Type B pancreatic cell (in vitro differentiated cells): ENCODE measurements around the gene CA5A. TPM values are rescaled to one million over a fixed set of nuclear protein-coding genes. Genes with fewer than 3 reads are reported as not detected.
"Not testable (repeated sequence)": the region's sequence is repeated elsewhere in the genome, so short reads cannot be mapped to it uniquely, and the experiment has no call there.

Experiments
- DNase-seq: peaks from one replicate; pipeline ENCODE4 v3.0.0; 2021; ENCODE audit warnings: mixed read lengths; ENCODE audit not compliant: unreplicated experiment; ENCODE audit errors: extremely low spot score
- H3K27ac Mint-ChIP-seq: 2 replicates; pipeline ENCODE4 v1.8.0; 2021; ENCODE audit warnings: mild to moderate bottlenecking, mixed read lengths
- H3K27me3 Mint-ChIP-seq: 2 replicates; pipeline ENCODE4 v1.8.0; 2021; ENCODE audit warnings: mixed read lengths
- H3K36me3 Mint-ChIP-seq: 2 replicates; pipeline ENCODE4 v1.8.0; 2021; ENCODE audit warnings: mixed read lengths
- H3K4me1 Mint-ChIP-seq: one replicate; pipeline ENCODE4 v1.8.0; 2021; ENCODE audit warnings: mixed read lengths; ENCODE audit not compliant: unreplicated experiment
- H3K4me3 Mint-ChIP-seq: 2 replicates; pipeline ENCODE4 v1.8.0; 2021; ENCODE audit warnings: mild to moderate bottlenecking, mixed read lengths
- H3K9me3 Mint-ChIP-seq: 2 replicates; pipeline ENCODE4 v1.8.0; 2021; ENCODE audit warnings: mixed read lengths
- total RNA-seq: library from RNA; stranded (reverse); gene quantifications from 2 replicates; pipeline ENCODE4 v1.2.1, GENCODE V29; 2021; ENCODE audit warnings: low replicate concordance
- TF ChIP-seq, protein P1 (sequence below): fragments of 200-600 bp; sonication (generic); conservative IDR thresholded peaks from 2 replicates; pipeline ENCODE4 v1.5.0; 2021; ENCODE audit warnings: antibody characterized with exemption, mild to moderate bottlenecking

The CA5A gene
- total RNA-seq, 1 donor from 2014 or later = 0.70 TPM

DNA sequence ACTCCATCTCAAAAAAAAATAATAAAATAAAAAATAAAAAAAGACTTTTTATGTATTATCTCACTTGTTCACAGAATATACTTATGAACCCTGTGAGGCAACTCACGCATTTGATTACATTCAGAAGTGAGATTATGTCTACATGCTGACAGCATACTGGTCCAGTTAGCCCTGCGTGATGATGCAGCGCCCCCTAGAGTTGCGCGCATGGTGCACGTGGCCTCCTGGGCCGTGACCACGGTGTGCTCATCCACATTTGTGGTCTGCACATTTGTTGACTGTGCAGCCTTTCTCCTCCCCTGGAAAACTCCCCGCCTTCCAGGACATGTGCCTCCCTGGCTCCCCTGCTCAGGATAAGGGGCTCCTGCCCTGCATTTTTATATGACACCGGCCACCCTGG, 46.6 kb downstream of the CA5A start:
- H3K36me3 Mint-ChIP-seq = not testable (repeated sequence)

DNA sequence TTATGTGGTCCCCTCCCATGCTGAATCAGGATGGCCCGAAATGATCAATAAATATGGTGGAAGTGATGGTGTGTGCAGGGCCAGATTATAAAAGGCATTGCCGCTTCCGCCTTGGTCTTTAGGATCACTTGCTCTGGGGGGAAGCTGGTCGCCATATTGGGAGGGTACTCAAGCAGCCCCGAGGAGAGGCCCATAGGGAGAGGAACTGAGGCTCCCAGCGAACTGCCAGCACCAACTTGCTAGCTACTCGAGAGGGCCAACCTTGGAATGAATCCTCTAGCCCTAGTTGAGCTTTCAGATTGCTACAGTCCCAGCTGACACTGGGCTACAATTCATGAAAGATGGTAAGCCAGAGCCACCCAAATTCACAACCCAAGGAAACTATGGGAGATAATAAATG, 48.0 kb downstream of the CA5A start:
- not testable (repeated sequence) for H3K36me3 Mint-ChIP-seq, H3K9me3 Mint-ChIP-seq, H3K27ac Mint-ChIP-seq, H3K4me1 Mint-ChIP-seq, DNase-seq, H3K4me3 Mint-ChIP-seq, H3K27me3 Mint-ChIP-seq

More for the DNA sequence above, 46.6 kb downstream of the CA5A start:
- DNase-seq, H3K4me3 Mint-ChIP-seq, H3K9me3 Mint-ChIP-seq, H3K4me1 Mint-ChIP-seq, H3K27me3 Mint-ChIP-seq, H3K27ac Mint-ChIP-seq: not testable (repeated sequence)
- TF ChIP-seq, protein P1, sequence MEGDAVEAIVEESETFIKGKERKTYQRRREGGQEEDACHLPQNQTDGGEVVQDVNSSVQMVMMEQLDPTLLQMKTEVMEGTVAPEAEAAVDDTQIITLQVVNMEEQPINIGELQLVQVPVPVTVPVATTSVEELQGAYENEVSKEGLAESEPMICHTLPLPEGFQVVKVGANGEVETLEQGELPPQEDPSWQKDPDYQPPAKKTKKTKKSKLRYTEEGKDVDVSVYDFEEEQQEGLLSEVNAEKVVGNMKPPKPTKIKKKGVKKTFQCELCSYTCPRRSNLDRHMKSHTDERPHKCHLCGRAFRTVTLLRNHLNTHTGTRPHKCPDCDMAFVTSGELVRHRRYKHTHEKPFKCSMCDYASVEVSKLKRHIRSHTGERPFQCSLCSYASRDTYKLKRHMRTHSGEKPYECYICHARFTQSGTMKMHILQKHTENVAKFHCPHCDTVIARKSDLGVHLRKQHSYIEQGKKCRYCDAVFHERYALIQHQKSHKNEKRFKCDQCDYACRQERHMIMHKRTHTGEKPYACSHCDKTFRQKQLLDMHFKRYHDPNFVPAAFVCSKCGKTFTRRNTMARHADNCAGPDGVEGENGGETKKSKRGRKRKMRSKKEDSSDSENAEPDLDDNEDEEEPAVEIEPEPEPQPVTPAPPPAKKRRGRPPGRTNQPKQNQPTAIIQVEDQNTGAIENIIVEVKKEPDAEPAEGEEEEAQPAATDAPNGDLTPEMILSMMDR = peak; percentile 36

DNA sequence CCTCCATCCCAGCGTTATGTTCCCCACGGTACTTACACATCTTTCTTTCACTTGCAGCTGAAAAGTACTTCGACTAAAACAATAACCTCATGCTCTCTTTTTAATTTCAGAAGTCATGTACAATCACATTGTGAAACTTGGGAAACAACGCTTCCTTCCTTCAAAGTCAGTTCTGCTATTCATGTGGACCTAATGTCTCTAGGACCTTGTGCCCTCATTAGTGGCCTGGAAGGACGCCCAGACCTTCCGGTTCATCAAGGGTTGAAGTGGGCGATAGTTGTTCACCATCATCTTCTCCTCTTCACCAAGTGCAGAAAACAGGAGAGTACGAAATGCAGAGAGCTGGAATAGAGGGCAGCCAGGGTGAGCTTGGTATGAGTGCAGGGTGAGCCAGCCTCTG, 48.4 kb downstream of the CA5A start:
- H3K36me3 Mint-ChIP-seq, H3K9me3 Mint-ChIP-seq, H3K27ac Mint-ChIP-seq, H3K4me3 Mint-ChIP-seq, H3K27me3 Mint-ChIP-seq, H3K4me1 Mint-ChIP-seq, DNase-seq: not testable (repeated sequence)

DNA sequence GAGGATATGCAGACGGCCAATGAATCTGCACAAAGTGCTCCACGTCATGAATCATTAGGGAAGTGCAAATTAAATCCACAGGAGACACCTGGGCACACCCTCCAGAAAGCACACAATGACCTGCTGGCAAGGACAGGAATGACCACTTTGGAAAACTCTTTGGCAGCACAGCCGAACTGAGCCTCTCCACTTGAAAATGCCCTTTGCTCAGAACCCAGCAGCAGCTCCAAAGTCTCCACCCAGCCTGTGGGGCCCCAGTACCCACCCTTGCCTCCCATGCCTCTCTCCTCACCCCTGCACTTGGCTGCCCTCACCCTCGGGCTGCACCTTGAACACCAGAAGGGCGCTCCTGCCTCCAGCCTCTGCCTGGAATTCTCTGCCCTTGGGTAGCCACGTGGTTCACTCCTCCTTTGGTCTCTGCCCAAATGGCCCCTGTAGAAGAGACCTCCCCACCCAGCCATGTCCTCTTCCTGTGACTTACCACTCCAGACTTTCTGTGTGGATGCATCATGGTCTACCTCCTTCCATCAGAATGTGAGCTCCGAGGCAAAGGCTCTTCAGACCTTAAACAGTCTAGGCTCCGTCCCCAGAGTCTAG, 50.9 kb downstream of the CA5A start:
- peaks cover 13% of the 10 kb centered on the region for H3K27me3 Mint-ChIP-seq
- H3K4me1 Mint-ChIP-seq, H3K36me3 Mint-ChIP-seq, H3K4me3 Mint-ChIP-seq, DNase-seq, H3K9me3 Mint-ChIP-seq, H3K27ac Mint-ChIP-seq: not testable (repeated sequence)

DNA sequence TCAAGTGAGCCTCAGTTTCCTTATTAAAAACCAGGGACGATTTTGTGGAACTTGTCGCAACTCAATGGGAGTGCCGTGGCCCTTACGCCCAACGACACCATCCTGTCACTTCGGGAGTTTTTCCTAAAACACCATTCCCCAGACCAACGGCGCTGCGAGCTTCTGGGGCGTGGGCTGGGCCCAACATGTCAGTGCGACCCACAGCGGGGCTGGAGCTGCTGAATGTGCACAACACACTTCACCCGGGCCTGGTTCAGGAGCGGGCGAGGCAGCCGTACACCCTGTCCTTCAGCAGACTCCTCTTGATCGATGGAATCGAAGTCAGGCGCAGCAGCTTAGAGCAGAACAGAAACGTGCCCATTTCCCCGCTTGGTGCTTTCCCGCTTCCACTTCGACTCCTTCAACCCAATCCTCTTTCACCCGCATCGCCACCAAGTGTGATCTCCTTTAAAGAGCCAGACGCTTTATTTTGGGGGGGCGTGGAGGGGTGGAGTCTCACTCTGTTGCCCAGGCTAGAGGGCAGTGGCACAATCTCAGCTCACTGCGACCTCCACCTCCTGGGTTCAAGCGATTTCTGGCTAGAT, 53.8 kb downstream of the CA5A start:
- peaks cover 8% of the 10 kb centered on the region for H3K4me1 Mint-ChIP-seq
- H3K27ac Mint-ChIP-seq = no peak overlapping the region
- H3K9me3 Mint-ChIP-seq = peaks cover 6% of the 10 kb centered on the region
- no peaks in the 10 kb centered on the region for H3K36me3 Mint-ChIP-seq
- no peak for DNase-seq
- no peak overlapping the region for H3K4me3 Mint-ChIP-seq
- peaks cover 18% of the 10 kb centered on the region for H3K27me3 Mint-ChIP-seq
- TF ChIP-seq, protein P1 = no peak

DNA sequence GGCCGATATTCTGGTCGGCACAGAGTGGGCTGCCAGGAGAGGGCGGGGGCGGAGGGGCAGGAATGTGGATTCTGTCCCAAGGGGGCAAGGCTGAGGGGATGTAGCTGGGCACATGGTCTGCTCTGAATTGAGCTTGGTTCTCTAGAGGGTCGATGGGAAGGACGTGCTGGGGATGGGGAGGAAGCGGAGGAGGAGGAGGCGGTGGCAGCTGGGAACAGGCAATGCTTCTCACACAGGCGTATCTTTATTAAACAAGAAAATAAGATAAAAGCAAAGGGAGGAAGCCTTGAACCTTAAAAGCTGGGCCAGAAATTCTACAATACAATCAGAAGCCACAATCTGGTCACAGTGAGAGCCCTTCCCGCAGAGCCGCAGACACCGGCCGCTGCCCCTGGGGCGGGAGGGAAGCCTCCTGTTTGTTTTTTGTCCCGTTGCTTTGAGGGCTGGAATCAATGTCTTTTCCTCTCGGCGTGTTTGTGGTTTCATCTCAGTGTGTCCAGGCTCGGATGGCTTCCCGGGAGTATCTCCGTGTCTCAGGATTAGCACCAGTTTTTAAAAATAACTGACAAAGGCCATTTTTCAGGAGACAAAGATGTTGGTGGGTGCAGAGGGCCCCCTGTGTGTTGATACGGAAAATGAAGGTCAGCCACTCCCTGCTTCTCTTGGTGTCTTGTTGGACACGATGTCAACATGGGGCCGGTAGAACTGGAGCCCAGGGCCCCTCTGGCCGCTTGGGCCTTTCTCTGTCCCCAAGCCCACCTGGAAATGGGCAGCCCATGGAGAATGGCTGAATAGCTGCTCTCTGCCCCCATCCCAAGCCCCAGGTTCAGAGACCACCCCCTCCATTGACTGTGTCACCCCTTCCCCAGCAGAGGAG, 54.8 kb downstream of the CA5A start:
- TF ChIP-seq, protein P1 = no peak
- Mint-ChIP-seq H3K27me3 (peaks cover 18% of the 10 kb centered on the region), H3K36me3 (no peaks in the 10 kb centered on the region), H3K27ac (no peak overlapping the region), H3K4me3 (no peak overlapping the region), H3K4me1 (peaks cover 8% of the 10 kb centered on the region), H3K9me3 (peaks cover 6% of the 10 kb centered on the region)
- no peak for DNase-seq

DNA sequence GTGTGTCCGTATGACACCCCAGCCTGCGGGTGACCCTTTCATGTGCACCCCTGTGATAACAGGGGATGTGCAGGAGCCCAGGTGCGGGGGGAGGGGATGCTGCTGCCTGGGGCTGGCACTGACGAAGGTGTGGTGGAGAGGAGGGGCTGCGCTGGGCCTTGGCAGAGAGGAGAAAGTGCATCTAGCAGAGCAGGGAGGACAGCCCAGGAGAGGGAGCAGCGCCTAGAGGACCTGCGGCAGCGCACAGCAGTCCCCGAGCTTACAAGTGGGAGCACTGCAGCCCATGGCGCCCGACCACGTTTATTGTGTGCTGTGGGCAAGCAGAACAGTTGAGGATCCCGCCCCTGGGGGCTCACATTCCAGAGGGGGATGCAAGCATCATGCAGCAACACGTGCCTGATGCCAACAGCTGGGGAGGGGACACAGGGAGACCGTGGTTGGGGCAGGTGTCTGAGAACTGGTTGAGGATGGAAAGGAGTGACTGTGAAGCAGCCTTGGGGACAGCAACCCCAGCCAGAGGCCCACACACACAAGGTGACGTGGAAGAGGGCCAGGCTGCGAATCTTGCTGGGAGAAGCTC, 56.1 kb downstream of the CA5A start:
- DNase-seq = no peak
- Mint-ChIP-seq H3K4me3 (peak overlapping the region; percentile 26), H3K9me3 (peaks cover 6% of the 10 kb centered on the region), H3K27ac (peak overlapping the region; percentile 68), H3K36me3 (no peaks in the 10 kb centered on the region), H3K27me3 (peaks cover 17% of the 10 kb centered on the region), H3K4me1 (peaks cover 8% of the 10 kb centered on the region)
- TF ChIP-seq, protein P1 = no peak

DNA sequence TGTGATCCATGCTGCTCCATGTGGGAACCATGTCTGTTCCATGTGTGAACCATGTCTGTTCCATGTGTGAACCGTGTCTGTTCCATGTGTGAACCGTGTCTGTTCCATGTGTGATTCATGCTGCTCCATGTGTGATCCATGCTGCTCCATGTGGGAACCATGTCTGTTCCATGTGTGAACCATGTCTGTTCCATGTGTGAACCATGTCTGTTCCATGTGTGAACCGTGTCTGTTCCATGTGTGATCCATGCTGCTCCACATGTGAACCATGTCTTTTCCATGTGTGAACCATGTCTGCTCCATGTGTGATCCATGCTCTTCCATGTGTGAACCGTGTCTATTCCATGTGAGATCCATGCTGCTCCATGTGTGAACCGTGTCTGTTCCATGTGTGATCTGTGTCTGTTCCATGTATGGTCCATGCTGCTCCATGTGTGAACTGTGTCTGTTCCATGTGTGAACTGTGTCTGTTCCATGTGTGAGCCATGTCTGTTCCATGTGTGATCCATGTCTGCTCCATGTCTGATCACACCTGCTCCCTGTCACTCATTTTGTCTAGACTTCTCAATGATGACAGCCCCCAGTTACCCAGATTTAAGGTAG, 56.8 kb downstream of the CA5A start:
- not testable (repeated sequence) for H3K9me3 Mint-ChIP-seq, H3K27ac Mint-ChIP-seq, H3K4me3 Mint-ChIP-seq, DNase-seq, H3K36me3 Mint-ChIP-seq
- Mint-ChIP-seq H3K4me1 (peaks cover 15% of the 10 kb centered on the region), H3K27me3 (peaks cover 24% of the 10 kb centered on the region)
